ENCODE results near the gene MPP1. TPM values are rescaled to one million over a fixed set of nuclear protein-coding genes. Genes with fewer than 3 reads are reported as not detected.

The MPP1 gene
- total RNA-seq, 6 donors from 2014 or later: 34.2 to 88.0 (median 52.4) TPM

DNA sequence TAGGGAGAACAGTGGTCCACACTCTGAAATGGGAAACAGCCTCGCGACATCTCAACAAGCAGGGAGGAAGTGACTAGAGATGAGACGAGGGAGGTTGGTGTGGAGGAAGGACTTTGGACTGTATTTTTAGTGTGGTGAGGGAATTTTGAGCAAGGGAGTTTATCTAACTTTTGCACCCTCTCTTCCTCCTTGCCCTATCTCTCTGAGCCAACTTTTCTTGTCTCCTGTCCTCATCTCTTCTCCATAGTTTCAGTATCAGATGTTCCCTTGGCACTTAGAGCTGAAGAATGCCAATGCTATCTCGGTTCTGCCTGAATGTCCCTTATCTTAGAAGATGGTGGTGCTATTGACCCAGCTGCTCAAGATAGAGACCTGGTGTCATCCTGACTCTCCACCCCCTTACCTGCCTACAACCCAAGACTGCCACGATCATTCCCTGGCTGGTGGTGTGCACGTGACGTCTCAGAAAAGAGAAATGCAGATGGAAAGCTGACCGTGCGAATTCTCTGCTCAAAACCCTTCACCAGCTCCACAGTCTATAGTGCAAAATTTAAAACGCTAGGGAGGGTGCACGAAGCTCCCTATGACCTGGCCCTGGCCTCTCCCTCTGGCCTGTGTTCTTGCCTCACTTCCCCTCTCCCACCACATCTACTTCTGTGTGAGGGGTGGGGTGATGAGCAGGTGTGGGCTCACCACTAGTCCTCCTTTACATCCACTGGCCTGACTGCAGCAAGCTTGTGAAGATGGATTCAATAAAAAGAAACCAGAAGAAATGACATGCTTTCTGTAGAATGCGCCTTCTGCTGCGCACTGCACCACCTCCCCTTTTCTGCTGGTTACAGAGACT lies 20.9 kb downstream of the MPP1 start:
- no peak overlapping the region for H3K27ac ChIP-seq
- H3K4me1 ChIP-seq: no peaks in the 10 kb centered on the region
- peaks cover 0 to 3% (median 0%) of the 10 kb centered on the region in 4 donors for H3K36me3 ChIP-seq
- ATAC-seq (ENCODE audit: low FRiP score in 2 of 2) (no peak), DNase-seq (no peak)
- no peak for TF ChIP-seq POLR2A (IDR thresholded peaks at IDR 0.05)
- no peak overlapping the region for H3K4me3 ChIP-seq
- 67 to 75% methylated on average over 9 to 13 of the region's 13 CpGs for WGBS, 2 donors
- H3K9me3 ChIP-seq: no peaks in the 10 kb centered on the region
- no peaks in the 10 kb centered on the region for H3K27me3 ChIP-seq

DNA sequence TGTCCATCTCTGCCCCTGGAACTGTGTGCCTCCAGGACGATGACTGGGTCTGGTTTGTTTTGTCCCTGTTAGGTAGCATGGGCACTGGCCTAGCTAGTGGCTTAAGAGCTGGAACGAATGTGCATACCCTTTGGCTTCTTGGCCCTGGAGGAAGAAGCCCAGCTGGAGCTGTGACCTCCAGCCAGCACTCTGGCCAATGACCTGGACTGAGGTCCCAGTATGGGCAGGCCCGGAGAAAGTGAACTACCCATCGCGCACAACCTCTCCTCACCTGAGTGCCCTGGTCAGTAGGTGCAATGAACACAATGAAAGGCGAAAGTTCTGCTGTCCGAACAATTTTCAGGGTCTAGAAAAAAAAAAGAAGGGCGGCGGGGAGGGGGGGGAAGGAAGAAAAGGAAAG lies 24.3 kb downstream of the MPP1 start:
- H3K27ac ChIP-seq: no peak overlapping the region
- ATAC-seq (ENCODE audit: low FRiP score in 2 of 2): no peak
- DNase-seq: no peak
- H3K27me3 ChIP-seq: no peaks in the 10 kb centered on the region
- peaks cover 0 to 21% (median 5%) of the 10 kb centered on the region in 4 donors for H3K36me3 ChIP-seq
- WGBS, 2 donors: 90 to 94% methylated on average over 7 to 9 of the region's 9 CpGs
- no peaks in the 10 kb centered on the region for H3K9me3 ChIP-seq
- no peak for TF ChIP-seq EP300 (IDR thresholded peaks at IDR 0.05)
- TF ChIP-seq, protein P1, sequence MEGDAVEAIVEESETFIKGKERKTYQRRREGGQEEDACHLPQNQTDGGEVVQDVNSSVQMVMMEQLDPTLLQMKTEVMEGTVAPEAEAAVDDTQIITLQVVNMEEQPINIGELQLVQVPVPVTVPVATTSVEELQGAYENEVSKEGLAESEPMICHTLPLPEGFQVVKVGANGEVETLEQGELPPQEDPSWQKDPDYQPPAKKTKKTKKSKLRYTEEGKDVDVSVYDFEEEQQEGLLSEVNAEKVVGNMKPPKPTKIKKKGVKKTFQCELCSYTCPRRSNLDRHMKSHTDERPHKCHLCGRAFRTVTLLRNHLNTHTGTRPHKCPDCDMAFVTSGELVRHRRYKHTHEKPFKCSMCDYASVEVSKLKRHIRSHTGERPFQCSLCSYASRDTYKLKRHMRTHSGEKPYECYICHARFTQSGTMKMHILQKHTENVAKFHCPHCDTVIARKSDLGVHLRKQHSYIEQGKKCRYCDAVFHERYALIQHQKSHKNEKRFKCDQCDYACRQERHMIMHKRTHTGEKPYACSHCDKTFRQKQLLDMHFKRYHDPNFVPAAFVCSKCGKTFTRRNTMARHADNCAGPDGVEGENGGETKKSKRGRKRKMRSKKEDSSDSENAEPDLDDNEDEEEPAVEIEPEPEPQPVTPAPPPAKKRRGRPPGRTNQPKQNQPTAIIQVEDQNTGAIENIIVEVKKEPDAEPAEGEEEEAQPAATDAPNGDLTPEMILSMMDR (IDR thresholded peaks at IDR 0.05): no peak
- TF ChIP-seq POLR2AphosphoS5 (IDR thresholded peaks at IDR 0.05): no peak
- no peak for TF ChIP-seq POLR2A (IDR thresholded peaks at IDR 0.05)
- H3K4me1 ChIP-seq: no peaks in the 10 kb centered on the region
- no peak overlapping the region for H3K4me3 ChIP-seq

DNA sequence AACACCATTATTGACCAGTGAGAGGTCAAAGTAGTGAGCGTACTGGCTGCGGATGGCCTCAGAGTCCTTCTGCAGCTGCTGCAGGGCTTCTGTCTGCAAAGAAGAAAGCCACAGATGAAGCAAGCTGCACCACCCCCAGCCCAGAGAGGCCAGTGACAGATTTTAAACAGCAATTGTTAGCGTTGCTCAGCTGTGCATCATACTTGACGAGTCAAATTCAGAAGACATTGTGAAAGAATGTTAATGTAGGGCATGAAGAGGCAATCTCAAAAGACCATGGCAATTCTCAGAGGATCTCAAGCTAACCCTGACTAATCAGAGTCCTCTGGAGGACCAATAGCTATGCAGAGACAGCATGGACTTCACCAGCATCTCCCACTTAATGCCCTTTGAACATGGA lies 26.0 kb downstream of the MPP1 start:
- 60 to 83% methylated on average over 1 to 4 of the region's 4 CpGs for WGBS, 2 donors
- TF ChIP-seq POLR2A (IDR thresholded peaks at IDR 0.05): no peak
- TF ChIP-seq, protein P1 (IDR thresholded peaks at IDR 0.05): no peak
- no peak for TF ChIP-seq EP300 (IDR thresholded peaks at IDR 0.05)
- no peak for TF ChIP-seq POLR2AphosphoS5 (IDR thresholded peaks at IDR 0.05)
- no peaks in the 10 kb centered on the region for H3K4me1 ChIP-seq
- H3K9me3 ChIP-seq: no peaks in the 10 kb centered on the region
- no peak overlapping the region for H3K4me3 ChIP-seq
- H3K27me3 ChIP-seq: no peaks in the 10 kb centered on the region
- H3K36me3 ChIP-seq: peaks cover 3 to 38% (median 20%) of the 10 kb centered on the region in 4 donors
- no peak for DNase-seq
- no peak overlapping the region for H3K27ac ChIP-seq
- no peak for ATAC-seq (ENCODE audit: low FRiP score in 2 of 2)

DNA sequence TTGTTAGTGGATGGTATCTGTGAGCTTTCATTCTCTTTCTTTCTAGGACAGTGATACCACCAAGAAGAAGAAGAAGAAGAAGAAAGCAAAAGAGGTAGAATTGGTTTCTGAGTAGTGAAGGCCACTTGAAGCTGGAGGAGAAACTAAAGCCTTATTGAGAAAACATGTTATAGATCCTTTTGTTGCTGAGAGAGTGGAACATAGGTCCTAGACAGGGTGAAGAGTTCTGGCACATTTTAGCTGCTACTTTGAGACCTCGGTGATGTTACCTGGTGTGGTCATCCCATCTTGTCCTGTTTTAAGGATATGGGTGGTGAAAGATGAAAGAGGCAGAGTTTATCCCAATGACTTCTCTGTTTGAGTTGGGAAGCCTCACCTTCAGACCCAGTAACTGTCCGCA lies 28.5 kb downstream of the MPP1 start:
- Histone ChIP-seq H3K36me3 (peaks cover 5 to 56% (median 26%) of the 10 kb centered on the region in 4 donors), H3K9me3 (no peaks in the 10 kb centered on the region), H3K4me3 (no peak overlapping the region), H3K27me3 (no peaks in the 10 kb centered on the region), H3K27ac (no peak overlapping the region), H3K4me1 (no peaks in the 10 kb centered on the region)
- no peak for DNase-seq
- no peak for TF ChIP-seq EP300 (IDR thresholded peaks at IDR 0.05)
- TF ChIP-seq POLR2AphosphoS5 (IDR thresholded peaks at IDR 0.05): no peak
- 83 to 96% methylated on average over 2 of the region's 2 CpGs for WGBS, 2 donors
- no peak for ATAC-seq (ENCODE audit: low FRiP score in 2 of 2)

DNA sequence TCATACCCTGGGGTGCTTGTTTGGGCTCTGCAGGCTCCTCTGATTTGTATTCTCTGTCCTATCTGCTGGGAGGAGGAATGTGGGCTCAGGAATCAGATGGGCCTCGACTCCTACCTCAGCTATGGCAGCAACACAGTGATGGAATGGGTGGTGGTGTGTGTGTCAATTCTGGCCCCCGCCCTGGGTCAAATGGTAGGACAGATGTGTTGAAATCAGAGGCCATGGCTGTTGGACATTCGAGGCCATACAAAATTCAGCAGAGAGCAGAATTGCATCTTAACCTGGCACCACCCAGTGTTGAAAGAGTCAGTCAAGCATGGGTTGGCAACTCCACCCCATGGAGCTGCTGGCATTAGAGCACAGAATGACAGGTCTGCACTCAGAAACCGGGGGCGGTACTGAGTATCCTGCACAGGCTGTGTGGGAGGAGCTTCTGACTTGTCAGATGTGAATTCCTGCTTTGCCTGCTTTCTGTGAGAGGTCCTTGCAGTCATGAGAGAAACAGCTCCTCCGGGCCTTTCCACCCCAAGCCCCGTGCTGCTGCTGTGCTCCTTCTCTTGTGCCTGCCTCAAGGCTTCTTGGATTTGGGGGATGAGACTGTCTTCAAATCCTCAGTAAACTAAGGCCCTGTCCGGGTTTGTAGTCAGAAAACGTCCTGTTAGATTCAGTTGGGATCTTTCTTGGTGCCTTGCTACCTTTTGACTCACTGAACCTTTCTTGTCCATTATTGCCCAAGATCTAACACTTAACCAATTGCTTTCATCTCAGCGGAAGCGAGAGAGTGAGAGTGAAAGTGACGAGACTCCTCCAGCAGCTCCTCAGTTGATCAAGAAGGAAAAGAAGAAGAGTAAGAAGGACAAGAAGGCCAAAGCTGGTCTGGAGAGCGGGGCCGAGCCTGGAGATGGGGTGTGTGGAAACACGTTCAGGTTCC lies 29.6 kb downstream of the MPP1 start:
- 77 to 89% methylated on average over 8 to 15 of the region's 15 CpGs for whole genome bisulfite sequencing, 2 donors
- peaks cover 5 to 63% (median 27%) of the 10 kb centered on the region in 4 donors for H3K36me3 ChIP-seq
- TF ChIP-seq EP300 (IDR thresholded peaks at IDR 0.05): no peak
- TF ChIP-seq, protein P1 (IDR thresholded peaks at IDR 0.05): no peak
- no peak for TF ChIP-seq POLR2A (IDR thresholded peaks at IDR 0.05)
- no peak for TF ChIP-seq POLR2AphosphoS5 (IDR thresholded peaks at IDR 0.05)
- no peak for DNase-seq
- no peak overlapping the region for H3K4me3 ChIP-seq
- H3K27me3 ChIP-seq: no peaks in the 10 kb centered on the region
- no peaks in the 10 kb centered on the region for H3K9me3 ChIP-seq
- H3K27ac ChIP-seq: no peak overlapping the region
- ATAC-seq (ENCODE audit: low FRiP score in 2 of 2): no peak
- H3K4me1 ChIP-seq: no peaks in the 10 kb centered on the region

All from upper lobe of left lung (tissue), 6 donors.